ENCODE results near the gene GNG12. TPM values are rescaled to one million over a fixed set of nuclear protein-coding genes. Genes with fewer than 3 reads are reported as not detected.

Gene GNG12
- total and polyA plus RNA-seq, 2 donors (not counting 1 experiment from before 2014, with no cell fraction given), result not detected

DNA sequence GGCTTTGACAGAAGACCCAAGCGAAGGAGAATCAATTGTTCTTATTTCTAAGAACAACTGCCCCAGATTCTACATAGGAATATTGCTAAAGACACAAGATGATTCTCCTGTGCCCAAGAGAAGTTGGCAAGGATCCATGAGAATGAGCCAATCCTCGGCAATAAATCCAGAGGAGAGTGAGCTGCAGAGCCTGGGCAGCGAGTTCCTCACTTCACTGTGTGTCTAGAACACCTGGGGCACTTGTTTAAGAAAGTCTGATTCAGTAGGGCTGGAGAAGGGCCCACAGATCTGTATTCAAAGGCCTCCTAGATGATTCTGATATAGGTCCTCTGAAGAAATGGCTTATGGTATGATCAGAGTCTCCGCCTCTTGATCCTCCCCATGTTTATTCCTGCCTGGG, 116.5 kb downstream of the GNG12 start:
- TF ChIP-seq EZH2 (IDR thresholded peaks at IDR 0.05; ENCODE audit: borderline replicate concordance, insufficient read depth, low read depth, low read length, poor library complexity, severe bottlenecking), result no peak
- TF ChIP-seq, protein P1, sequence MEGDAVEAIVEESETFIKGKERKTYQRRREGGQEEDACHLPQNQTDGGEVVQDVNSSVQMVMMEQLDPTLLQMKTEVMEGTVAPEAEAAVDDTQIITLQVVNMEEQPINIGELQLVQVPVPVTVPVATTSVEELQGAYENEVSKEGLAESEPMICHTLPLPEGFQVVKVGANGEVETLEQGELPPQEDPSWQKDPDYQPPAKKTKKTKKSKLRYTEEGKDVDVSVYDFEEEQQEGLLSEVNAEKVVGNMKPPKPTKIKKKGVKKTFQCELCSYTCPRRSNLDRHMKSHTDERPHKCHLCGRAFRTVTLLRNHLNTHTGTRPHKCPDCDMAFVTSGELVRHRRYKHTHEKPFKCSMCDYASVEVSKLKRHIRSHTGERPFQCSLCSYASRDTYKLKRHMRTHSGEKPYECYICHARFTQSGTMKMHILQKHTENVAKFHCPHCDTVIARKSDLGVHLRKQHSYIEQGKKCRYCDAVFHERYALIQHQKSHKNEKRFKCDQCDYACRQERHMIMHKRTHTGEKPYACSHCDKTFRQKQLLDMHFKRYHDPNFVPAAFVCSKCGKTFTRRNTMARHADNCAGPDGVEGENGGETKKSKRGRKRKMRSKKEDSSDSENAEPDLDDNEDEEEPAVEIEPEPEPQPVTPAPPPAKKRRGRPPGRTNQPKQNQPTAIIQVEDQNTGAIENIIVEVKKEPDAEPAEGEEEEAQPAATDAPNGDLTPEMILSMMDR (IDR thresholded peaks at IDR 0.05), result no peak
- 83% methylated on average over 3 of the region's 4 CpGs for WGBS (ENCODE audit: insufficient coverage)
- intact Hi-C loops (cut with micrococcal nuclease), result no loop called here
- H3K4me3 ChIP-seq (ENCODE audit: control extremely low read depth in 1 of 5, extremely low read depth in 1 of 5, insufficient read depth in 1 of 5, low read depth in 2 of 5, low read length in 4 of 5), result no peak overlapping the region
- no peaks in the 10 kb centered on the region for H3K36me3 ChIP-seq (replicated peaks in 1 of 2; ENCODE audit: control extremely low read depth in 1 of 2, control insufficient read depth in 1 of 2, extremely low read depth in 1 of 2, insufficient read depth in 2 of 2, low read length in 1 of 2)
- no peak overlapping the region for H3K27ac Mint-ChIP-seq
- no peaks in the 10 kb centered on the region for H3K4me1 ChIP-seq (ENCODE audit: control insufficient read depth in 2 of 2, insufficient read depth in 2 of 2, low read length in 2 of 2)
- H3K27ac ChIP-seq (ENCODE audit: low read length in 2 of 2), result no peak overlapping the region
- peaks cover 0 to 7% (median 0%) of the 10 kb centered on the region in 4 experiments for H3K27me3 ChIP-seq (replicated peaks in 1 of 4; ENCODE audit: control extremely low read depth in 1 of 4, control insufficient read depth in 3 of 4, insufficient read depth in 4 of 4, low read length in 3 of 4)
- CTCF ChIA-PET, result no interaction called here
- H3K9ac ChIP-seq (ENCODE audit: low read length), result no peak overlapping the region
- H3K9me3 ChIP-seq (ENCODE audit: control extremely low read depth in 1 of 3, control insufficient read depth in 2 of 3, insufficient read depth in 1 of 3, low read length in 2 of 3), result no peaks in the 10 kb centered on the region
- H3K79me2 ChIP-seq (ENCODE audit: control insufficient read depth, insufficient read depth, low read length), result no peaks in the 10 kb centered on the region
- H3K4me1 Mint-ChIP-seq, result peaks cover 1% of the 10 kb centered on the region
- POLR2A ChIA-PET, result no interaction called here
- ATAC-seq (ENCODE audit: low read depth) (no peak), DNase-seq (no peak)
- H3K4me3 Mint-ChIP-seq, result no peak overlapping the region
- H4K20me1 ChIP-seq (ENCODE audit: control insufficient read depth, insufficient read depth, low read length, poor library complexity, severe bottlenecking), result no peaks in the 10 kb centered on the region
- H3K4me2 ChIP-seq (replicated peaks; ENCODE audit: low read depth, low read length, poor library complexity, severe bottlenecking), result no peak overlapping the region
- H2AFZ ChIP-seq (ENCODE audit: insufficient read depth, low read depth, low read length, poor library complexity, severe bottlenecking), result no peak overlapping the region
- H3K9me3 Mint-ChIP-seq (ENCODE audit: insufficient read depth), result no peaks in the 10 kb centered on the region
- H3K27me3 Mint-ChIP-seq, result no peaks in the 10 kb centered on the region

DNA sequence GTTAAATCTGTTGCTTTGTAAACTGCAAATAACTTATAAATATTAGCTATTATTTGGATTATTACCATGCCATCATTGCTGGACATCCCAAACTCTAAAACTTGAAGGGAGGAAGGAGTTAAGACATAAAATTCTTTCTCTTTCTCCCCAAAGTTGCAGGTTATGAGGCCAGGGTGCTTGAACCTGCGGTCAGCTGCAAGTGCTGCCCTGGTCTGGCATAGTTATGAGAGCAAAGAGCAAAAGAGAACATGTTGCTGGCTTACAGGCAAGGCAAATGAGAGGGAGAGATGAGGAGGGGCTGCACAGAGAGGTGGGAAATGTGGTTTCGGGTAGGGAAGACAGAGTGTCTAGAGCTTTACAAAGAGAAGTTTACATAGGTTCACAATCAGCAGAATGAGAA, 117.4 kb downstream of the GNG12 start:
- Mint-ChIP-seq H3K9me3 (ENCODE audit: insufficient read depth) (no peaks in the 10 kb centered on the region), H3K4me3 (no peak overlapping the region), H3K27me3 (no peaks in the 10 kb centered on the region), H3K4me1 (peaks cover 1% of the 10 kb centered on the region), H3K27ac (no peak overlapping the region)
- CTCF ChIA-PET, result interaction anchor here (0.8 kb wide), 1 partner anchor 51 kb away, joined by 3 read pairs; no protein-coding TSS in a partner anchor
- Histone ChIP-seq H3K27me3 (replicated peaks in 1 of 4; ENCODE audit: control extremely low read depth in 1 of 4, control insufficient read depth in 3 of 4, insufficient read depth in 4 of 4, low read length in 3 of 4) (peaks cover 0 to 4% (median 0%) of the 10 kb centered on the region in 4 experiments), H3K79me2 (ENCODE audit: control insufficient read depth, insufficient read depth, low read length) (no peaks in the 10 kb centered on the region), H3K4me2 (replicated peaks; ENCODE audit: low read depth, low read length, poor library complexity, severe bottlenecking) (no peak overlapping the region), H3K9ac (ENCODE audit: low read length) (no peak overlapping the region), H3K9me3 (ENCODE audit: control extremely low read depth in 1 of 3, control insufficient read depth in 2 of 3, insufficient read depth in 1 of 3, low read length in 2 of 3) (no peaks in the 10 kb centered on the region), H3K4me1 (ENCODE audit: control insufficient read depth in 2 of 2, insufficient read depth in 2 of 2, low read length in 2 of 2) (no peaks in the 10 kb centered on the region), H3K4me3 (ENCODE audit: control extremely low read depth in 1 of 5, extremely low read depth in 1 of 5, insufficient read depth in 1 of 5, low read depth in 2 of 5, low read length in 4 of 5) (no peak overlapping the region), H4K20me1 (ENCODE audit: control insufficient read depth, insufficient read depth, low read length, poor library complexity, severe bottlenecking) (no peaks in the 10 kb centered on the region), H3K36me3 (replicated peaks in 1 of 2; ENCODE audit: control extremely low read depth in 1 of 2, control insufficient read depth in 1 of 2, extremely low read depth in 1 of 2, insufficient read depth in 2 of 2, low read length in 1 of 2) (no peaks in the 10 kb centered on the region), H3K27ac (ENCODE audit: low read length in 2 of 2) (no peak overlapping the region), H2AFZ (ENCODE audit: insufficient read depth, low read depth, low read length, poor library complexity, severe bottlenecking) (no peak overlapping the region)
- DNase-seq (no peak), ATAC-seq (ENCODE audit: low read depth) (no peak)
- intact Hi-C loops (cut with micrococcal nuclease), result no loop called here
- POLR2A ChIA-PET, result no interaction called here
- WGBS (ENCODE audit: insufficient coverage), result no CpG with 5 or more reads among the region's 2 CpGs
- TF ChIP-seq, protein P1 (IDR thresholded peaks at IDR 0.05), result no peak
- TF ChIP-seq EZH2 (IDR thresholded peaks at IDR 0.05; ENCODE audit: borderline replicate concordance, insufficient read depth, low read depth, low read length, poor library complexity, severe bottlenecking), result no peak
